Measurements from ENCODE around the gene TSPAN9. TPM values are rescaled to one million over a fixed set of nuclear protein-coding genes. Genes with fewer than 3 reads are reported as not detected.

The TSPAN9 gene
- total RNA-seq, 2 donors from 2014 or later: 39.5 to 50.2 TPM

GRCh38 chr12:3098436-3098835 lies 21.3 kb downstream of the TSPAN9 start:
- ATAC-seq (ENCODE audit: insufficient number of reproducible peaks, low FRiP score, low read depth): no peak
- DNase-seq (ENCODE audit: low spot score): no peak
- Histone ChIP-seq H3K9me3 (no peaks in the 10 kb centered on the region), H3K27me3 (replicated peaks; ENCODE audit: insufficient read depth) (no peaks in the 10 kb centered on the region), H3K36me3 (no peaks in the 10 kb centered on the region), H3K4me3 (no peak overlapping the region), H3K27ac (peak overlapping the region; percentile 90 to 91), H3K4me1 (ENCODE audit: control insufficient read depth in 1 of 2, low read depth in 2 of 2) (peaks cover 20 to 52% of the 10 kb centered on the region in 2 donors)
- TF ChIP-seq, protein P1, sequence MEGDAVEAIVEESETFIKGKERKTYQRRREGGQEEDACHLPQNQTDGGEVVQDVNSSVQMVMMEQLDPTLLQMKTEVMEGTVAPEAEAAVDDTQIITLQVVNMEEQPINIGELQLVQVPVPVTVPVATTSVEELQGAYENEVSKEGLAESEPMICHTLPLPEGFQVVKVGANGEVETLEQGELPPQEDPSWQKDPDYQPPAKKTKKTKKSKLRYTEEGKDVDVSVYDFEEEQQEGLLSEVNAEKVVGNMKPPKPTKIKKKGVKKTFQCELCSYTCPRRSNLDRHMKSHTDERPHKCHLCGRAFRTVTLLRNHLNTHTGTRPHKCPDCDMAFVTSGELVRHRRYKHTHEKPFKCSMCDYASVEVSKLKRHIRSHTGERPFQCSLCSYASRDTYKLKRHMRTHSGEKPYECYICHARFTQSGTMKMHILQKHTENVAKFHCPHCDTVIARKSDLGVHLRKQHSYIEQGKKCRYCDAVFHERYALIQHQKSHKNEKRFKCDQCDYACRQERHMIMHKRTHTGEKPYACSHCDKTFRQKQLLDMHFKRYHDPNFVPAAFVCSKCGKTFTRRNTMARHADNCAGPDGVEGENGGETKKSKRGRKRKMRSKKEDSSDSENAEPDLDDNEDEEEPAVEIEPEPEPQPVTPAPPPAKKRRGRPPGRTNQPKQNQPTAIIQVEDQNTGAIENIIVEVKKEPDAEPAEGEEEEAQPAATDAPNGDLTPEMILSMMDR (IDR thresholded peaks at IDR 0.05): no peak

DNA sequence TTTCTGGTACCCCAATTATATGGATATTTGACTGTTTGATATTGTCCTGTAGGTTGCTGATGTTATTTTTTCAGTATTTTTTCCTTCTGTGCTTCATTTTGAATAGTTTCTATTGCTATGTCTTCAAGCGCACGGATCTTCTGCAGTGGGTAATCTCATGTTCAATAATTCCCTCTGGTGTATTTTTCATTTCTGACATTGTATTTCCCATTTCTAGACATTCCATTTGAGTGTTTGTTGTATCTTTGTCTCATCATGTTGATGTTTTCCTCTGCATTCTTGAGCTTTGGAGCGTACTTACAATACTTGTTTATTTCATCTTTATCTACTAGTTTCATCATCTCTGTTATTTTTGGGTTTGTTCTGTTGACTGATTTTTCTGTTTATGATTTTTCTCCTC lies 22.0 kb downstream of the TSPAN9 start:
- Histone ChIP-seq H3K36me3 (no peaks in the 10 kb centered on the region), H3K27me3 (replicated peaks; ENCODE audit: insufficient read depth) (no peaks in the 10 kb centered on the region), H3K4me1 (ENCODE audit: control insufficient read depth in 1 of 2, low read depth in 2 of 2) (peaks cover 20 to 52% of the 10 kb centered on the region in 2 donors), H3K4me3 (no peak overlapping the region), H3K27ac (peak overlapping the region; percentile 90 to 91), H3K9me3 (no peaks in the 10 kb centered on the region)
- TF ChIP-seq, protein P1 (IDR thresholded peaks at IDR 0.05): no peak
- no peak for ATAC-seq (ENCODE audit: insufficient number of reproducible peaks, low FRiP score, low read depth)
- DNase-seq (ENCODE audit: low spot score): no peak

- no peaks in the 10 kb centered on the region for H3K9me3 ChIP-seq
- peaks cover 20 to 52% of the 10 kb centered on the region in 2 donors for H3K4me1 ChIP-seq (ENCODE audit: control insufficient read depth in 1 of 2, low read depth in 2 of 2)
- TF ChIP-seq, protein P1 (IDR thresholded peaks at IDR 0.05): no peak
- no peak overlapping the region for H3K27ac ChIP-seq
- no peak for DNase-seq (ENCODE audit: low spot score)
- no peak overlapping the region for H3K4me3 ChIP-seq
- ATAC-seq (ENCODE audit: insufficient number of reproducible peaks, low FRiP score, low read depth): no peak
- H3K27me3 ChIP-seq (replicated peaks; ENCODE audit: insufficient read depth): no peaks in the 10 kb centered on the region
- no peaks in the 10 kb centered on the region for H3K36me3 ChIP-seq
Observed at GRCh38 chr12:3101309-3102024, 24.3 kb downstream of the TSPAN9 start.

DNA sequence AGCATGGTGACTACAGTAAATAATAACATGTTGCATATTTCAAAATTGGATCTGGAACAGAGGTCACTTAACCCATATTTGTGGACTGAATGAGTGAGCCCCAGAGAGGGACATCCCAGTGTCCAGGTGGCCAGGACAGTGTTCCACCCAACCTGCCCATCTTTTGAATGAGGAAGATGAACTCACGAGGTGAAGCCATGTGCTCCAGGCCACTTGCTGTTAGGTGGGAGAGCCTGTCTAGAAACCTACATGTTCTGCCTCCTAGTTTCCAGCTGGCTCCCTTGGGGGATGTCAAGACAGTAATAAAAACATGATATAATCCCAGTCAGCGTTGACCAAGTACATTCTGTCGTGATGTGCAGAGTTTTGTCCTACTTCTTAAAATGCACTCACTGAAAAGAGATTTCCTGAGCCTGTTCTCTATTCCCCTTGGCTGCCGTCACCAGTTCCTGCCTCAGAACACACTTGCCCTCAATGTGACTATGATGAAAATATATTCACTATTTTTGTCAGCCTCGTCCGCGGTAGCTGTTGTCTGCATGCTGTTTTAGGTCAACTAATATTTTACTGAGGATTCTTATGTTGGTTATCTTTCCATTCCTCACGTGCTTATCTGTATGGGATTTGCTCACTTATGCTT lies 25.7 kb downstream of the TSPAN9 start:
- Histone ChIP-seq H3K4me1 (ENCODE audit: control insufficient read depth in 1 of 2, low read depth in 2 of 2) (peaks cover 13 to 41% of the 10 kb centered on the region in 2 donors), H3K9me3 (no peaks in the 10 kb centered on the region), H3K27ac (no peak overlapping the region), H3K36me3 (no peaks in the 10 kb centered on the region), H3K27me3 (replicated peaks; ENCODE audit: insufficient read depth) (no peaks in the 10 kb centered on the region), H3K4me3 (no peak overlapping the region)
- TF ChIP-seq, protein P1 (IDR thresholded peaks at IDR 0.05): no peak
- DNase-seq (ENCODE audit: low spot score) (no peak), ATAC-seq (ENCODE audit: insufficient number of reproducible peaks, low FRiP score, low read depth) (no peak)

DNA sequence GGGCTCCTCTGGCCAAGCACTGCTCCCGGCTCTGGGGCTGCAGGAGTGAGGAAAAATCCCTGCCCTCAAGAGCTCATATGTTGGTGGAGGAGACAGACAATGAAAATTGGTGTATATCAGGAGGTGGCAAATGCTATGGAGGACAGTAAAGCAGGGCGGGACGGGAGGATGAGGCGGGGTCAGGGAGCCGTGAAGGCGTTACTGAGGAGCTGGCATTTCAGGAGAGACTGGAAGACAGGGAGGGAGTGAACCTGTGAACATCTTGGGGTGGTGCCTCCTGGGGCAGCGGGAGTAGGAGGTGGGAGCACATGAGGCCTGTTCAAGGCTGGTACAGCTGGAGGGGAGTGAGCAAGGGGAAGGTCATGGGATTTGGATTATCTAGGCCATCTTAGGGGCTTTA lies 26.6 kb downstream of the TSPAN9 start:
- ATAC-seq (ENCODE audit: insufficient number of reproducible peaks, low FRiP score, low read depth) (no peak), DNase-seq (ENCODE audit: low spot score) (no peak)
- Histone ChIP-seq H3K36me3 (no peaks in the 10 kb centered on the region), H3K27ac (no peak overlapping the region), H3K27me3 (replicated peaks; ENCODE audit: insufficient read depth) (no peaks in the 10 kb centered on the region), H3K9me3 (no peaks in the 10 kb centered on the region), H3K4me1 (ENCODE audit: control insufficient read depth in 1 of 2, low read depth in 2 of 2) (peaks cover 7 to 32% of the 10 kb centered on the region in 2 donors), H3K4me3 (no peak overlapping the region)
- TF ChIP-seq, protein P1 (IDR thresholded peaks at IDR 0.05): no peak

Measured in thoracic aorta (tissue), 2 donors.